HCT116 (cell line): ENCODE data around the gene RFTN1. TPM values are rescaled to one million over a fixed set of nuclear protein-coding genes. Genes with fewer than 3 reads are reported as not detected.

Experiments
- ATAC-seq: fragments of 200-7000 bp; cut with Tn5 transposase; 2 replicates; pipeline ENCODE4 v1.9.1; 2020; ENCODE audit warnings: mild to moderate bottlenecking, moderate library complexity
- BruUV-seq: library from RNA; stranded (reverse); fragments of 400-500 nt; replicated peaks from 2 replicates; lab custom pipeline; 2021; lab: Mats Ljungman, UMichigan
- CTCF ChIA-PET: fragments of 300-600 bp; sonication (Branson Sonifier 250); formaldehyde crosslinking; loops from one replicate; lab custom pipeline; 2021; ENCODE audit warnings: antibody characterized with exemption; lab: Charles Lee
- POLR2A ChIA-PET: fragments of 300-600, 350-600 bp; sonication (Branson Sonifier 250); formaldehyde crosslinking; loops from one replicate; lab custom pipeline; 2021; ENCODE audit warnings: antibody characterized with exemption; lab: Charles Lee
- RAD21 ChIA-PET, 2 experiments: fragments of 300-600 bp; sonication (Branson Sonifier 250); formaldehyde crosslinking; loops; one replicate each; lab custom pipeline; 2023; ENCODE audit warnings: low total read pairs in 2 of 2; ENCODE audit not compliant: uncharacterized antibody in 2 of 2, unreplicated experiment in 2 of 2, low non-redundant PET in 1 of 2; lab: Charles Lee
- DNase-seq: peaks from one replicate; pipeline ENCODE4 v3.0.0-alpha.2; 2010; ENCODE audit warnings: low read depth, low spot score
- H2AFZ ChIP-seq: fragments of 200-600 bp; shearing (Covaris generic), sonication (generic); 2 replicates; pipeline ENCODE4 v1.6.1; 2017; ENCODE audit warnings: low read depth, mixed run types, mixed read lengths, antibody characterized with exemption, low read length; ENCODE audit not compliant: poor library complexity, severe bottlenecking
- H3K27ac ChIP-seq: 2 replicates; pipeline ENCODE4 v1.5.1; 2012; ENCODE audit warnings: low read depth, low read length
- H3K27me3 ChIP-seq: fragments of 200-600 bp; sonication (generic); 2 replicates; pipeline ENCODE4 v1.6.1; 2016; ENCODE audit warnings: mixed run types, low read length, mixed read lengths; ENCODE audit not compliant: insufficient read depth
- H3K36me3 ChIP-seq, 2 experiments: fragments of 200-500 bp in 1 of 2; fragments of 200-600 bp in 1 of 2; sonication (Bioruptor generic) in 1 of 2; sonication (generic) in 1 of 2; 2 replicates each; pipeline versions ENCODE4 v1.5.1 to v1.6.1; 2014 to 2016; ENCODE audit warnings: low read length in 2 of 2, inconsistent platforms in 1 of 2, mixed read lengths in 1 of 2, mixed run types in 1 of 2; ENCODE audit not compliant: insufficient read depth in 2 of 2, control insufficient read depth in 1 of 2
- H3K4me1 ChIP-seq, 2 experiments: fragments of 200-600 bp in 1 of 2; sonication (generic) in 1 of 2; 2 replicates each; pipeline versions ENCODE4 v1.5.1 to v1.6.1; 2012 to 2017; ENCODE audit warnings: low read length in 2 of 2, inconsistent platforms in 1 of 2, mild to moderate bottlenecking in 1 of 2, mixed read lengths in 1 of 2, mixed run types in 1 of 2, moderate library complexity in 1 of 2; ENCODE audit not compliant: insufficient read depth in 2 of 2, control insufficient read depth in 1 of 2
- H3K4me2 ChIP-seq: fragments of 200-600 bp; sonication (generic); 2 replicates; pipeline ENCODE4 v1.6.1; 2017; ENCODE audit warnings: mixed run types, low read length, mixed read lengths
- H3K4me3 ChIP-seq, 2 experiments: fragments of 200-600 bp in 1 of 2; sonication (generic) in 1 of 2; replicated peaks in 1 of 2; 2 replicates each; pipeline ENCODE4 v1.5.1; 2011 to 2016; ENCODE audit warnings: low read length in 2 of 2, control low read depth in 1 of 2, low read depth in 1 of 2, mild to moderate bottlenecking in 1 of 2, mixed read lengths in 1 of 2, mixed run types in 1 of 2
- H3K79me2 ChIP-seq: fragments of 200-600 bp; sonication (generic); 2 replicates; pipeline ENCODE4 v1.6.1; 2017; ENCODE audit warnings: mild to moderate bottlenecking, mixed run types, low read length, moderate library complexity, mixed read lengths; ENCODE audit not compliant: insufficient read depth
- H3K9ac ChIP-seq: fragments of 200-600 bp; sonication (generic); 2 replicates; pipeline ENCODE4 v1.6.1; 2016; ENCODE audit warnings: low read length, mixed read lengths
- H3K9me2 ChIP-seq: fragments of 200-600 bp; sonication (generic), shearing (Covaris generic); 2 replicates; pipeline ENCODE4 v1.6.1; 2017; ENCODE audit warnings: mixed run types, mild to moderate bottlenecking, moderate library complexity; ENCODE audit not compliant: insufficient read depth
- H3K9me3 ChIP-seq, 2 experiments: fragments of 200-500 bp in 1 of 2; fragments of 200-600 bp in 1 of 2; sonication (Bioruptor generic) in 1 of 2; sonication (generic) in 1 of 2; 2 replicates each; pipeline ENCODE4 v1.6.1; 2014 to 2017; ENCODE audit warnings: low read length in 2 of 2, mixed read lengths in 2 of 2, inconsistent platforms in 1 of 2, low read depth in 1 of 2, mild to moderate bottlenecking in 1 of 2, mixed run types in 1 of 2, moderate library complexity in 1 of 2; ENCODE audit not compliant: control insufficient read depth in 1 of 2, insufficient read depth in 1 of 2
- H4K20me1 ChIP-seq: fragments of 200-600 bp; sonication (generic), shearing (Covaris generic); 2 replicates; pipeline ENCODE4 v1.6.1; 2017; ENCODE audit warnings: mixed run types, mild to moderate bottlenecking, moderate library complexity; ENCODE audit not compliant: insufficient read depth
- CBX3 ChIP-seq: IDR thresholded peaks from 2 replicates; pipeline ENCODE4 v1.6.1; 2012; ENCODE audit warnings: low read depth
- EGR1 ChIP-seq: IDR thresholded peaks from 2 replicates; pipeline ENCODE4 v1.6.1; 2012; ENCODE audit warnings: low read depth
- ELF1 ChIP-seq: IDR thresholded peaks from 2 replicates; pipeline ENCODE4 v1.6.1; 2012; ENCODE audit warnings: low read depth, borderline replicate concordance
- POLR2AphosphoS5 ChIP-seq: IDR thresholded peaks from 2 replicates; pipeline ENCODE4 v1.6.1; 2011; ENCODE audit warnings: mild to moderate bottlenecking, low read depth, low read length, moderate library complexity
- RAD21 ChIP-seq: IDR thresholded peaks from 2 replicates; pipeline ENCODE4 v1.6.1; 2012; ENCODE audit warnings: low read depth, mild to moderate bottlenecking
- YY1 ChIP-seq: IDR thresholded peaks from 2 replicates; pipeline ENCODE4 v1.6.1; 2011; ENCODE audit warnings: low read length, low read depth, moderate library complexity, mild to moderate bottlenecking; ENCODE audit not compliant: insufficient replicate concordance; ENCODE audit errors: extremely low read depth
- intact Hi-C: fragments of 100-400 bp; cut with micrococcal nuclease; formaldehyde crosslinking; loops from 2 replicates; pipeline ENCODE4 v1.10.0; 2022
- total RNA-seq: library from RNA; stranded (reverse); gene quantifications from one replicate; pipeline ENCODE4 v1.2.1, GENCODE V29; 2021; ENCODE audit not compliant: unreplicated experiment
- TF ChIP-seq, protein P1 (sequence below): IDR thresholded peaks from 2 replicates; pipeline ENCODE4 v1.6.1; 2012
- TF ChIP-seq, protein P2 (sequence below): IDR thresholded peaks from 2 replicates; pipeline ENCODE4 v1.6.1; 2012; ENCODE audit warnings: low read depth

RFTN1 gene
- total RNA-seq, 1 experiment from 2014 or later, result 3.9 TPM

DNA sequence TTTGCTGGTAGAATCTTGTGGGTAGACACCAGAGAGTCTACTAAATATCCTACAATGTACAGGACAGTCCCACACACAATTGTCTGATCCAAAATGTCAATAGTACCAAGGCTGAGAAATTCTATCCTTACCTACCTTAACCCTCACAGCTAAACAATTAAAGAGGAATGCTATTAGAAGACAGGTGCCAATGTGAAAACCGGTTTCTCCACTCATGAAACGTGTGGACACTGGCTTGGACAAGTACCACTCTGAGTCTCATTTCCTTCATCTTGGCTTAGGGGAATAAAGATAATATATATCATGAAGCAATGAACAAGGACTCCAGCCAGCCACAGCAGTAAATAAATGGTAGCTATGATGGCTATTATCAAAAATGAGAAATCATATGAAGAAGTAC is 90.2 kb downstream of the RFTN1 start:
- no peaks in the 10 kb centered on the region for H3K9me3 ChIP-seq
- RAD21 ChIA-PET, result no interaction called here
- no peak for TF ChIP-seq CBX3
- no peak for TF ChIP-seq RAD21
- no peak for TF ChIP-seq ELF1
- TF ChIP-seq, protein P1, sequence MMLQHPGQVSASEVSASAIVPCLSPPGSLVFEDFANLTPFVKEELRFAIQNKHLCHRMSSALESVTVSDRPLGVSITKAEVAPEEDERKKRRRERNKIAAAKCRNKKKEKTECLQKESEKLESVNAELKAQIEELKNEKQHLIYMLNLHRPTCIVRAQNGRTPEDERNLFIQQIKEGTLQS, result no peak
- TF ChIP-seq EGR1, result no peak
- H3K36me3 ChIP-seq, result no peaks in the 10 kb centered on the region
- no peak overlapping the region for H3K9ac ChIP-seq
- no TSS peak for BruUV-seq
- POLR2A ChIA-PET, result no interaction called here
- H2AFZ ChIP-seq, result no peak overlapping the region
- no peaks in the 10 kb centered on the region for H4K20me1 ChIP-seq
- CTCF ChIA-PET, result no interaction called here
- intact Hi-C loops, result no loop called here
- no peaks in the 10 kb centered on the region for H3K9me2 ChIP-seq
- H3K4me3 ChIP-seq, result no peak overlapping the region
- no peak overlapping the region for H3K27ac ChIP-seq
- H3K27me3 ChIP-seq, result no peaks in the 10 kb centered on the region
- no peak for ATAC-seq
- no peak for DNase-seq
- H3K79me2 ChIP-seq, result no peaks in the 10 kb centered on the region
- no peaks in the 10 kb centered on the region for H3K4me1 ChIP-seq
- no peak overlapping the region for H3K4me2 ChIP-seq

DNA sequence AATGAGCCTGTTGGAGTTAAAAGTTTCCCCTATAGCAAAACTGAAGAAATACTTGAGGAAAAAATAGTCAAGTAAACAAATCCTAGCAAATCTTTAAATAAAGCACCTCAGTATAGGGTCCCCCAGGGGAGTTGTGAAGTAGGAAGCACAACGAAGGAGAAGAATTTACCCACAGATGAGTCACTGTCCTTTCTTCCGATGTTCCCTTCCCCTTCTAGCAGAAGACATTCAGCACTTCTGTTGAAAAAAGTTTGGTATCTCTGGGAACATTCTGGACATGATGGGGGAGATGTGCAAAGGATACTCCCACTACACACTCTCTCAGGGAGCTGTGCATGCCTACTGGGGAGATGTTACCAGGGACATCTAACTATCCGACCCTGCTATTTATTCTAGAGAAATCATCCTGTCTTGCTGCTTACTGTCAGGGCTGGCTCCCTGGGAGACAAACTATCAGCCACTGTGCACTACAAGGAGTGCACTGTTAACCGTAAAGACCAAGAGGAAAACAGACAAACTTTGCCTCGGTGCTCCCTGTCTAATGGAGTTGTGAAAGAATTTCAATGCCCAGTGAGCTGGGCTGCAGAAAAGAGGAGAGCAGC is 93.8 kb downstream of the RFTN1 start:
- Histone ChIP-seq H3K4me1 (no peaks in the 10 kb centered on the region), H3K36me3 (no peaks in the 10 kb centered on the region), H3K4me3 (no peak overlapping the region), H3K9me3 (no peaks in the 10 kb centered on the region), H3K9me2 (no peaks in the 10 kb centered on the region), H3K79me2 (no peaks in the 10 kb centered on the region), H3K9ac (no peak overlapping the region), H2AFZ (no peak overlapping the region), H3K27me3 (no peaks in the 10 kb centered on the region), H4K20me1 (no peaks in the 10 kb centered on the region), H3K27ac (no peak overlapping the region), H3K4me2 (no peak overlapping the region)
- BruUV-seq, result no TSS peak
- RAD21 ChIA-PET, result no interaction called here
- DNase-seq (no peak), ATAC-seq (no peak)
- intact Hi-C loops, result no loop called here
- TF ChIP-seq, protein P2, sequence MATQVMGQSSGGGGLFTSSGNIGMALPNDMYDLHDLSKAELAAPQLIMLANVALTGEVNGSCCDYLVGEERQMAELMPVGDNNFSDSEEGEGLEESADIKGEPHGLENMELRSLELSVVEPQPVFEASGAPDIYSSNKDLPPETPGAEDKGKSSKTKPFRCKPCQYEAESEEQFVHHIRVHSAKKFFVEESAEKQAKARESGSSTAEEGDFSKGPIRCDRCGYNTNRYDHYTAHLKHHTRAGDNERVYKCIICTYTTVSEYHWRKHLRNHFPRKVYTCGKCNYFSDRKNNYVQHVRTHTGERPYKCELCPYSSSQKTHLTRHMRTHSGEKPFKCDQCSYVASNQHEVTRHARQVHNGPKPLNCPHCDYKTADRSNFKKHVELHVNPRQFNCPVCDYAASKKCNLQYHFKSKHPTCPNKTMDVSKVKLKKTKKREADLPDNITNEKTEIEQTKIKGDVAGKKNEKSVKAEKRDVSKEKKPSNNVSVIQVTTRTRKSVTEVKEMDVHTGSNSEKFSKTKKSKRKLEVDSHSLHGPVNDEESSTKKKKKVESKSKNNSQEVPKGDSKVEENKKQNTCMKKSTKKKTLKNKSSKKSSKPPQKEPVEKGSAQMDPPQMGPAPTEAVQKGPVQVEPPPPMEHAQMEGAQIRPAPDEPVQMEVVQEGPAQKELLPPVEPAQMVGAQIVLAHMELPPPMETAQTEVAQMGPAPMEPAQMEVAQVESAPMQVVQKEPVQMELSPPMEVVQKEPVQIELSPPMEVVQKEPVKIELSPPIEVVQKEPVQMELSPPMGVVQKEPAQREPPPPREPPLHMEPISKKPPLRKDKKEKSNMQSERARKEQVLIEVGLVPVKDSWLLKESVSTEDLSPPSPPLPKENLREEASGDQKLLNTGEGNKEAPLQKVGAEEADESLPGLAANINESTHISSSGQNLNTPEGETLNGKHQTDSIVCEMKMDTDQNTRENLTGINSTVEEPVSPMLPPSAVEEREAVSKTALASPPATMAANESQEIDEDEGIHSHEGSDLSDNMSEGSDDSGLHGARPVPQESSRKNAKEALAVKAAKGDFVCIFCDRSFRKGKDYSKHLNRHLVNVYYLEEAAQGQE, result no peak
- TF ChIP-seq POLR2AphosphoS5 (no peak), YY1 (no peak)
- CTCF ChIA-PET, result no interaction called here
- POLR2A ChIA-PET, result no interaction called here
